ENCODE measurements around the gene CPSF4. TPM values are rescaled to one million over a fixed set of nuclear protein-coding genes. Genes with fewer than 3 reads are reported as not detected.
"Not testable (repeated sequence)": the region's sequence is repeated elsewhere in the genome, so short reads cannot be mapped to it uniquely, and the experiment has no call there.

Gene CPSF4
- polyA plus RNA-seq, 3 donors = 32.8 to 40.2 (median 37.6) TPM

DNA sequence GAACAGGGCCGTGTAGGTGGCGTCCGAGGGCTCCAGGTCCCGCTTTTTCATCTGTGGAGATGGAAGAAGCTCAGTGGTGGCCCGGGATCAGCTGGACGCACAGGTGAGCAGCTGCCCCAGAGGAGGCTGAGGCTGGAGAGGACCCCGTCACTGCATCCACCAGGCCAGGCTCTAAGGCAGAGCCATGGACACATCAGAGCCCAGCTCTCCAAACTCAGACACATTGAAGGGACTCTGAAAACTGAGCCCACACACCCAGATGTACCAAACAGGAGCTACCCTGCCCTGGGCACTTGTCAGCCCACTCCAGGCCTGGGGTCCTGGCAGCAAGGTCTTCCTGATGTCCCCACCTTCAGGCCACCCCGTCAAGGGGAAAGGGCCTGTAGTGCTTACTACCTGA is 9.0 kb upstream of the CPSF4 start:
- no peak for DNase-seq (ENCODE audit: extremely low read depth in 1 of 11, low read depth in 9 of 11, low spot score in 4 of 11)

DNA sequence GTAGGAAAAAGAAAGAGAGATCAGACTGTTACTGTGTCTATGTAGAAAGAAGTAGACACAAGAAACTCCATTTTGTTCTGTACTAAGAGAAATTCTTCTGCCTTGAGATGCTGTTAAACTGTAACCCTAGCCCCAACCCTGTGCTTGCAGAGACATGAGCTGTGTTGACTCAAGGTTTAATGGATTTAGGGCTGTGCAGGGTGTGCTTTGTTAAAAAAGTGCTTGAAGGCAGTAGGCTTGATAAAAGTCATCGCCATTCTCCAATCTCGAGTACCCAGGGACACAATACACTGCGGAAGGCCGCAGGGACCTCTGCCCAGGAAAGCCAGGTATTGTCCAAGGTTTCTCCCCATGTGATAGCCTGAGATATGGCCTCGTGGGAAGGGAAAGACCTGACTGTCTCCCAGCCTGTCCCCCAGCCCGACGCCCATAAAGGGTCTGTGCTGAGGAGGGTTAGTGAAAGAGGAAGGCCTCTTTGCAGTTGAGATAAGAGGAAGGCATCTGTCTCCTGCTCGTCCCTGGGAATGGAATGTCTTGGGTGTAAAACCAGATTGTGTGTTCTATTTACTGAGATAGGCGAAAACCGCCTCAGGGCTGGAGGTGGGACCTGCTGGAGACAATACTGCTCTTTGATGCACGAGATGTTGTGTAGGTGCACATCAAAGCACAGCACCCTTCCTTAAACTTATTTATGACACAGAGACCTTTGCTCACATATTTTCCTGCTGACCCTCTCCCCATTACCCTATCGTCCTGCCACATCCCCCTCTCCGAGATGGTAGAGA is 6.8 kb upstream of the CPSF4 start:
- DNase-seq (ENCODE audit: extremely low read depth in 1 of 11, low read depth in 9 of 11, low spot score in 4 of 11) = not testable (repeated sequence)

DNA sequence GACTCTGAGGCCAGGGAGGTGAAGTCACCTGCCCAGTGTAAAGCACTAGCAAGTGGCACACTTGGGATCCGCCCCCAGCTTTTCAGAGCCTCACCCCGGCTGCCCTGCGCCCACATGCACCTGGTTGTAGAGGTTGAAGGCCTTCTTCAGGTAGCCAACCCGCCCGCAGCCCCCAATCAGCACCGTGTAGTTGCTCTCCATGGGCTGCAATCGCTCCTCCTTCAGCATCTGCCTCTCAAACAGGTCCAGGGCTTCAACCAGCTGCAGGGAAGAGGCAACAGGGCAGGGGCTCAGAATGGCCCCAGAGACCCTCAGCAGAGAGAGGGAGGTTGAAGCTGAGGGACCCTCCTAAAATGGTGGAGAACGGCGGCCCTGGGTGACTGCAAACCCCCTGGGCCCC is 5.6 kb upstream of the CPSF4 start:
- no peak for DNase-seq (ENCODE audit: extremely low read depth in 1 of 11, low read depth in 9 of 11, low spot score in 4 of 11)

- no peak for DNase-seq (ENCODE audit: extremely low read depth in 1 of 11, low read depth in 9 of 11, low spot score in 4 of 11)
Measured at GRCh38 chr7:99437946-99438572, 684 bp upstream of the CPSF4 start.

DNA sequence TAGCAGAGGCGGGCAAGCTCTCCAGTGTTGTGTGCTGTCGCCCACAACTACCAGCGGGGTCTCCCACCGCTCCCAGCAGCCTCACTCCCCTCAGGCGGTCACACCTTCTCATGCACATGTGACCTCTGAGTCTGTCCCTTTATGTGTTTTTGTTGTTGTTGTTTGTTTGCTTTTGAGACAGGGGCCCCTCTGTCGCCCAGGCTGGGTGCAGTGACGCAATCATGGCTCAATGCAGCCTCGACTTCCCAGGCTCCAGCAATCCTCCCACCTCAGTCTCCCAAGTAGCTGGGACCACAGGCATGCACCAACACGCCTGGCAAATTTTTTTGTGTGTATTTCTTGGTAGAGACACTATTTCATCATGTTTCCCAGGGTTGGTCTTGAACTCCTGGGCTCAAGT is 1.5 kb downstream of the CPSF4 start:
- no peak for DNase-seq (ENCODE audit: extremely low read depth in 1 of 11, low read depth in 9 of 11, low spot score in 4 of 11)

GRCh38 chr7:99446096-99446495 is 7.4 kb downstream of the CPSF4 start:
- DNase-seq (ENCODE audit: extremely low read depth in 1 of 11, low read depth in 9 of 11, low spot score in 4 of 11) = no peak

DNA sequence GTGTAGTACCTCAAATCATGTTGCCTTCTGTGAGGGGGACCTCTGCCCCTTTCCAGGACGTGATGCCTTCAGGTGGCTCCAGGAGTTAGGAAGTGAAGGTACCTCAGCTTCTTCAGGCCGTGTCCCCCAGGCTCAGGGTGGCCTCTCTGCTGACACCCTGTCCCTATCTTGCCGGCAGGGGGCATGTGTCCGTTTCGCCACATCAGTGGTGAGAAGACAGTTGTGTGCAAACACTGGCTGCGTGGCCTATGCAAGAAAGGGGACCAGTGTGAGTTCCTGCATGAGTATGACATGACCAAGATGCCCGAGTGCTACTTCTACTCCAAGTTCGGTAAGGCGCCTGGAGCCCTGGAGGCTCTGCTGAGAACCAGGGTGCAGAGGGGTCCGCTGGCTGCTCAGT is 9.2 kb downstream of the CPSF4 start:
- no peak for DNase-seq (ENCODE audit: extremely low read depth in 1 of 11, low read depth in 9 of 11, low spot score in 4 of 11)

- DNase-seq (ENCODE audit: extremely low read depth in 1 of 11, low read depth in 9 of 11, low spot score in 4 of 11) = no peak
Measured at GRCh38 chr7:99448855-99449254, 10.1 kb downstream of the CPSF4 start.

DNA sequence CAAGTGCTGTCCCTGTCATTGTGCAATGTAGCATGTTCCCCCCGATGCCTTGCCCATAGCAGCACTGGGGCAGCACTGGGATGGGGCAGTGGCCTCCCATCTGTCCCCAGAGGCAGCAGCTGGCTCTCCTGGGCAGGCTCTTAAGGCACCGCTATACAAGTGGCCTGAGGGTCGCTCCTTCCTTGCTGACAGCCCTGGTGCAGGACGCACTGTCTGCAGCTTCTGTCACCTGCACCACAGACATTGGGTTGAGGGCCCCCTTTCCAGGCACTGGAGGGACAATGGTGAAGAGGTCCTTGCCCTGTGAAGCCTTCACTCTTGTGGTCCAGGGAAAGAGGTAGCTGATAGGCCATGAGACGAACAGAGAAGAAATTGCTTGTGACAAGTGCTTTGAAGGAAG is 10.6 kb downstream of the CPSF4 start:
- DNase-seq (ENCODE audit: extremely low read depth in 1 of 11, low read depth in 9 of 11, low spot score in 4 of 11) = no peak

GRCh38 chr7:99451936-99452335 is 13.2 kb downstream of the CPSF4 start:
- DNase-seq (ENCODE audit: extremely low read depth in 1 of 11, low read depth in 9 of 11, low spot score in 4 of 11) = no peak

- no peak for DNase-seq (ENCODE audit: extremely low read depth in 1 of 11, low read depth in 9 of 11, low spot score in 4 of 11)
Measured at GRCh38 chr7:99452541-99452940, 13.8 kb downstream of the CPSF4 start.

DNA sequence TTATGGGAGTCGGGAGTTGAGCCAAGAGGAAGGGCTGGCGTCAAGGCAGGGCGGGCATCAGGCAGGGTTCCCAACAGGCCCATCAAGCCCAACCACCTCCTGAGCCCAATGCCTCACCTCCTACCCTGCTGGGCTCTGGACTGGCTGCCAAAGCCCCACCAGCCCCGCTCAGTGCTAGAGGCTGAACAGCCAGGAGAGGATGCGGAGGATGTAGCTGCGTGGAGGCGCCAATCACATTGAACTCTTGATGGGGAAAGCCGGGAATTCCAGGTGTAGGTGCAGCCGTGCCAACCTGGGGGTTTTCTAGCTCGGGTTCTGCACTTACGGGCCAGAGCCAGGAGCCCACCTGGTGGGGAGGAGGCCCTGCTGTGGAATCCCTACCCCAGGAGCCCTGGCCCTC is 14.4 kb downstream of the CPSF4 start:
- DNase-seq (ENCODE audit: extremely low read depth in 1 of 11, low read depth in 9 of 11, low spot score in 4 of 11) = no peak

GRCh38 chr7:99455874-99456273 is 17.1 kb downstream of the CPSF4 start:
- DNase-seq (ENCODE audit: extremely low read depth in 1 of 11, low read depth in 9 of 11, low spot score in 4 of 11) = no peak

DNA sequence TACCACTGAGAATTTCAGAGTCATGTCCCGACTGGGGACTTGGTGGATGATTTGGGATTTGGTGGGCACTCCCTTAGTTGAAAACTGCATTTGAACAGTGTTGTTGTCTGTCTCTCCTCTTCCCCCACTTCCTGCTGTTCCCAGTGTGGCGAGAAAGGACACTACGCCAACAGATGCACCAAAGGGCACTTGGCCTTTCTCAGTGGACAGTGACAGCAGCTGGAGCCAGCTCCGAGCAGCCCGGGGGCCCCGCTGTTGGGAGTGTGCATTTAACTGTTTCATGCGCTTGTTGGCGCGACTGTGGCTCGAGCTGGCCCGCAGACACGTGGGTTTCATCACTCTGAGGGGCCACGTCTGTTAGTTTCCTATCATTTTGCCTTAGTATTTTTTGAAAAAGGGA is 17.5 kb downstream of the CPSF4 start:
- DNase-seq (ENCODE audit: extremely low read depth in 1 of 11, low read depth in 9 of 11, low spot score in 4 of 11) = no peak

- DNase-seq (ENCODE audit: extremely low read depth in 1 of 11, low read depth in 9 of 11, low spot score in 4 of 11) = no peak
Measured at GRCh38 chr7:99457050-99457649, 18.4 kb downstream of the CPSF4 start.

GRCh38 chr7:99457650-99458493 is 19.1 kb downstream of the CPSF4 start:
- DNase-seq (ENCODE audit: extremely low read depth in 1 of 11, low read depth in 9 of 11, low spot score in 4 of 11) = no peak

DNA sequence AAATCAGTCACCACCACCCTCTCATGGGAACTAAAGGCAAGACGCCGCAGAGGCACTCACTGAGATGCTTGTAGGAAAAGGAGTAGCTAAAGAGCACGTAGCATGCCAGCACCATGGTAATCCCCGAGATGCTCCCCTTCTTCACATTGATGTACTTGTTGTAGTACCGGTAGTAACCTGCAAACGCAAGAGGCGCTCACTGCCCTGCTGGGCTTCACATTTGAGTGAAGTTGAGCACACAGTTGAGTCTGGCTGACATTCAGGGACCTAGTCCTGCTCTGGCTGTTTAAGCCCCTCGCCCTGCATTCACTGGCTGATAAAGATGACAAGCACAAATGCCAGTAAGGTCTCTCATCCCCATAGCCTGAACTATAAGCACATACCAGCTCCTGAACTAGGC is 20.3 kb downstream of the CPSF4 start:
- no peak for DNase-seq (ENCODE audit: extremely low read depth in 1 of 11, low read depth in 9 of 11, low spot score in 4 of 11)

DNA sequence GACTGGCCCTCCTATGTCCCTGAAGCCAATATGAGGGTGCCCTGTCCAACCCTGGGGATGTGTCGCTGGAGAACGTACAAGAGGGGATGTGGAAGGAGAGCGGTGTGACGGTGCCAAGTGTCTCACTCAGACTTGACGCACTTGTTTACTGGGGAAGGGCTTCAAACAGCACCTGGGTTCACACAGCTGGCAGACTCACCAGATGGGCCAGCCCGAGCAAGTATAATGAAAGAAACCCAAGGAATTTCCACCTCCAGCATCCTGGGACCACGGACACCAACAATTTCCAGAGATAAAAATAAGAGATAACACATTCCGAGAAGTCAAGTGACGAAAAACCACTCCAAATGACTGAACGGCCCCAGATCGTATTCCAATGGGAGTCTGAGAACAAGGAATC is 21.9 kb downstream of the CPSF4 start:
- no peak for DNase-seq (ENCODE audit: extremely low read depth in 1 of 11, low read depth in 9 of 11, low spot score in 4 of 11)

GRCh38 chr7:99461221-99461620 is 22.5 kb downstream of the CPSF4 start:
- no peak for DNase-seq (ENCODE audit: extremely low read depth in 1 of 11, low read depth in 9 of 11, low spot score in 4 of 11)

DNA sequence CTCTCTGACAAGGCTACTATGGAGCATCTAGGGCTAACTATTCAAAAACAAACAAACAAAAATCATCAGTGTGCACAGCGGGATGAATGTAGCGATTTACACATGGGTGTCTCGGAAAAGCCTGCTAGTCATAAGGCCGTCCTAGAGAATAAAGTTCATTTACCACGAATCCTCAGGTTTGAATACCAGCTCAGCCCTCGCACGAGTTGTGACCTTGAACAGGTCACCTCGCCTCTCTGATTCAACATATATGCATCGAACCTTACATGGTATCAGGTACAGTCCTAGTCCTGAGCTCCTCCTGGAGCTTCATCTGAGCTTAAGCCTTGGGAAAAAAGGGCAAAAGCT is 26.7 kb downstream of the CPSF4 start:
- no peak for DNase-seq (ENCODE audit: extremely low read depth in 1 of 11, low read depth in 9 of 11, low spot score in 4 of 11)

Measured in renal cortex interstitium (tissue), 11 donors.